Right kidney (tissue), 1 donor: ENCODE data around the gene TCF3.
"Not testable (repeated sequence)": the region's sequence is repeated elsewhere in the genome, so short reads cannot be mapped to it uniquely, and the experiment has no call there.

Source experiments
- DNase-seq: peaks from one replicate; pipeline ENCODE4 v3.0.0-alpha.2; 2016

The TCF3 gene

DNA sequence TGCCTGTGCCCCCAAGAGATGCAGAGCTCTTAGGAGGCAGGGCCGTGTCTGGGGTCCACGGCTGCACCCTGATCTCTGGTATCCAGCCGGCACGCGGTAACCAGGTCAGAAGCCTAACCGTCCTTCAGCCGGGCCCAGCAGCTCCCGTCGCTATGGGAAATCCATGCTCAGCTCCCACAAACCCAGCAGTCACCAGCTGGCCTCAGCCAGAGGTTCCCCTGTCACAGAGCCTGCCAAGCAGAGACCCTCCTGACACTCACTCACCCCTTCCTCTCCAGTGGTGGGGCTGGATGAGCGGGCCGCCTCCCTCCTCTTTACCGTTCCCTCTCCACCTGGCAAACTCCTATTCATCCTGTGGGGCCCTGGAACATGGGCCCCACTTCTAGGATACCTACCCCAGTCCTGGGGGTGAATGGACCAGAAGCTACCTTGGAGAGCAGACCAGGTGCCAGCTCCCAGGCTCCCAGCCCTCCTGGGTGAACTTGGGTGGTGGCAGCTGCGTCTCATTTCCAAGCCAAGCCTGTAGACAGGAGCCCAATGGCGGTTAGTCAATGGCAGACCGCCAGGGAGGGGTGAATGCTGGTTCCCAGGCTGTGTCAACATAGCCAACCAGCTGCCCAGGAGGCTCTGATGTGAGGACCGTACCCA lies 21.4 kb upstream of the TCF3 start:
- no peak for DNase-seq

DNA sequence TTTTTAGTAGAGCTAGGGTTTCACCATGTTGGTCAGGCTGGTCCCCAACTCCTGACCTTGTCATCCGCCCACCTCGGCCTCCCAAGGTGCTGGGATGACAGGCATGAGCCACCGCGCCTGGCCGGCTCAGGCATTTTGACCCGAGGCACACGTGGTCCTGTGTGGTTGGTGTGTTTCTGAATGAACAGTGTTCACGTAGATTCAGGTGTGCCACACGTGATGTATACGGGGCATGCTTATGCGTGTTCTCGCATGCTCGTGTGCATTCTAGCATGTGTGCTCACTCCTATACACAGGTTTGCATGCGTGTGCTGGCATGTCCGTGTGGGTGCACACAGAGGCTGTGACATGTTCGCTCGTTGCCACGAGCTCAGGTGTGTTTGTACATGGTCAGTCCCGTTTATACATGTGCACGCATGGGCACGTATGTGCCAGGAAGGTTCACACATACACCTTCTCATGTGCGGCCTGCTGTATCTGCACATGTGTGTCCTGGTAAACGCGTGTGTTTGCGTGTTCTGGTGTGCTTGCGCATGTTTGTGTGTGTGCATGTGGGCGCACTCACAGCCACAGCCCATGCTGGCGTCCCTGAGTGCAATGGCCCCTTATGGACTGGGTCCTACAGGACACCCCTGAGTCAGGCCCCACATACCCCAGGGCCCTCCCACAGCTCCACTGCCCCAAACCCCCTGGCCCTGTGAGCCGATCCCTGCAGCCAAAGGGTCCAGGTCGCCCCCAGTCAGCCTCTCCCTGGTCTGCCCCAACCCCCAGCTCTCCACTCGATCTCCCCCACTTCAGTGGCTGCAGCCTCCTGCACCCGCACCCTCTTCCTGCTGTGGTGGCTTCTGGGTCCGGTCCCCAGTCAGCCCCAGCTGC lies 20.6 kb upstream of the TCF3 start:
- no peak for DNase-seq

GRCh38 chr19:1672038-1672768 lies 19.8 kb upstream of the TCF3 start:
- peak; percentile 62 for DNase-seq

GRCh38 chr19:1671716-1672037 lies 19.3 kb upstream of the TCF3 start:
- DNase-seq = no peak

DNA sequence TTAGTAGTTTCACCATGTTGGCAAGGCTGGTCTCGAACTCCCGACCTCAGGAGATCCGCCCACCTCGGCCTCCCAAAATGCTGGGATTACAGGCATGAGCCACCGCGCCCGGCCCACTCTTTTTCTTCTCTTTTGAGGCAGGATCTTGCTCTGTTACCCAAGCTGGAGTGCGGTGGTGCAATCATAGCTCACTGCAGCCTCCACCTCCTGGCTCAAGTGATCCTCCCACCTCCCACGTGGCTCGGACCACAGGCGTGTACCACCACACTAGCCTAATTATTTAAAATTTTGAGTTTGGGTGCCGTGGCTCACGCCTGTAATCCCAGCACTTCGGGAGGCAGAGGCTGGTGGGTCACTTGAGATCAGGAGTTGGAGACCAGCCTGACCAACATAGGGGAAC lies 18.3 kb upstream of the TCF3 start:
- not testable (repeated sequence) for DNase-seq

- DNase-seq = peak; percentile 47
Observed at GRCh38 chr19:1668486-1669270, 16.3 kb upstream of the TCF3 start.

DNA sequence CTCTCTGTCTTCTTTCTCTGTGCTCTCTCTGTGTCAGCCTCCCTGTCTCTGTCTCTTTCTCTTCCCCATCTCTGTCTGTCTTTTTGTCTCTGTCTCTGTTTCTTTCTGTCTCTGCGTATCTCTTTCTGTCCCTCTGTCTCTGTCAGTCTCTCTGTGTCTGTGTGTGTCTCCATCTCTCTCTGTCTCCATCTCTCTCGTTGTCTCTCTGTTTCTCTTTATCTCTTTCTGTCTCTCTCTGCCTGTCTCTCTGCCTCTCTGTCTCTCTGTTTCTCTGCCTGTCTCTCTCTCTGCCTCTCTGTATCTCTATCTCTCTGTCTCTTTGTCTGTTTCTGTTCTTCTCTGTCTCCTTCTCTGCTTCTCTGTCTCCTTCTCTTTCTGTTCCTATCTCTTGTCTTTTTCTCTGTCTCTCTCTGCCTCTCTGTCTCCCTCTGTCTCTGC lies 15.7 kb upstream of the TCF3 start:
- DNase-seq = no peak

- no peak for DNase-seq
Observed at GRCh38 chr19:1665565-1666047, 13.2 kb upstream of the TCF3 start.

GRCh38 chr19:1663852-1664251 lies 11.4 kb upstream of the TCF3 start:
- DNase-seq = no peak

DNA sequence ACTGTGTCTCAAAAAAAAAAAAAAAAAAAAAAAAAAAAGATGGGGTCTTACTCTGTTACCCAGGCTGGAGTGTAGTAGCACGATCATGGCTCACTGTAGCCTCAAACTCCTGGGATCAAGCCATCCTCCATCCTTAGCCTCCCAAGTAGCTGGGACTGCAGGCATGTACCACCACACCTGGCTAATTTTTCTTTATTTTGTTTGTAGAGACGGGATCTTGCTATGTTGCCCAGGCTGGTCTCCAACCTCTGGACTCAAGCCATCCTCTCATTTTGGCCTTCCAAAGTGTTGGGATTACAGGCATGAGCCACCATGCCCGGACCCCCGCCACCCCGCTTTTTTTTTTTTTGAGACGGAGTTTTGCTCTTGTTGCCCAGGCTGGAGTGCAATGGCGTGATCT lies 10.8 kb upstream of the TCF3 start:
- DNase-seq = not testable (repeated sequence)

DNA sequence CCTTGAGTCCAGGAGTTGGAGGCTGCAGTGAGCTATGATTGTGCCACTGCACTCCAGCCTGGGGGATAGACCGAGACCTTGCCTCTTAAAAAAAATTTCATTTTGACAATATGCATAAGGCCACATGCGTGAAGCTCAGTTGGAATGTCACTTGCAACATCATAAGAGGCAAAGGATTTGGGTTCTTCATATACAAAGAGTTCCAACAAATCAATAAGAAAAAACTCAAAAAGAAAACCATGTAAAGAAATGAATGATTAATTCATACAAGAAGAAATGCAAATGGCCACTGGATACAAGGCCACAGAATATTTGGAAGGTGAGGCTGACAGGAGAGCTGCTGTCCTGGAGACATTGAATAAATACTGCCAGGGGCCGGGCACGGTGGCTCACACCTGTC lies 9.6 kb upstream of the TCF3 start:
- no peak for DNase-seq

DNA sequence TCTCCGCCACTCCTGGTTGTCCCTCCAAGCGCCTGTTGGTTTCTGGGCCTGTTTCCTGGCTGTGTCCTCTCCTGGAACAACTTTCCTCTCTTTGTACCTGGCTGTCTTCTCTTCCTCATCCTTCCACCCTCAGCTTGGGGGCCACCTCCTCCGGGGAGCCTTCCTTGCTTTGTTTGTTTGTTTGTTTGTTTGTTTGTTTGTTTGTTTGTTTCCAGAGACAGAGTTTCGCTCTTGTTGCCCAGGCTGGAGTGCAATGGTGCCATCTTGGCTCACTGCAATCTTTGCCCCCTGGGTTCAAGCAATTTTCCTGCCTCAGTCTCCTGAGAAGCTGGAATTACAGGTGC lies 6.6 kb upstream of the TCF3 start:
- no peak for DNase-seq

DNA sequence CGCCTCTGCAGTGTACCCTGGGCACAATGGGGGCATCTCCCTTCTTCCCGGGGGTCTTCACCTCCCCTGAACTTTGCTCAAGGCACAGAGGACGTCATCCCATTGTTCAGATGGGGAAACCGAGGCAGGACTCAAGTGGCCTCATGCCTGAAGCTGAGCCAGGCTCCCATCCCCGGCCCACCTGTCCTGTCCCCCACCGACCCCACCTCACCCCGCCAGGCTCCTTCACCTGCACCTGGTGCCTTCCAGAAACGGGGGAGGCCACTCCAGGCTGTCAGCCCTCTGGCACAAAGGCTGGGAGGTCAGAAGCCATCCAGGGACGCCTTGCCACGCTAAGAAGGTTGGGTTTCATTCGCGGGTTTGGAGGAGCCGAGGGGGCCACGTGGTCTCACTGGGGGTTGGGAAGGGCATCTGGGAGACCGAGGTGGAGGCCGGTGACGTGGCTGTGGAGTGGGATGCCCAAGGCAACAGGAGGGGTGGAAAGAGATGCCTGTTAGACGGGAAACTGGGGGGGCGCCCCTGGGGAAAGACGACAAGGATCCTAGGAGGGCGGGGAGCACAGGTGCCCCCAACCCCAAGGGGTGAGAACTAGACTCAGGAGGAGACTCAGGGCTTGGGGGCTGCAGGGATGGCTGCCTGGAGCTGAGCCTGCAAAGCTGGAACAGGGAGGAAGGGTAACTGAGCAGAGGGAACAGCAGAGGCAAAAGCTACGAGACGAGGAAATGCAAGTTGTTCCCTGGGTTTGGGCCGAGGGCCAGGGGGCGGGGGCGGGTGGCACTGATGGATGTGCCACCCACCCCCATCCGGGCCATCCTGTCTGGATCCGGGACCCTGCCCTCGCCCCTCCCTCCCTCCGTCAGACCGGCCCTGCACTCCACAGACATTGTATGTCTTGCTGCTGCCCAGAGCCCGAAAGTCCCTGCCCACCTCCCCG lies 6.0 kb upstream of the TCF3 start:
- no peak for DNase-seq

GRCh38 chr19:1657746-1658145 lies 5.3 kb upstream of the TCF3 start:
- DNase-seq = no peak

GRCh38 chr19:1656988-1657536 lies 4.6 kb upstream of the TCF3 start:
- DNase-seq = no peak

DNA sequence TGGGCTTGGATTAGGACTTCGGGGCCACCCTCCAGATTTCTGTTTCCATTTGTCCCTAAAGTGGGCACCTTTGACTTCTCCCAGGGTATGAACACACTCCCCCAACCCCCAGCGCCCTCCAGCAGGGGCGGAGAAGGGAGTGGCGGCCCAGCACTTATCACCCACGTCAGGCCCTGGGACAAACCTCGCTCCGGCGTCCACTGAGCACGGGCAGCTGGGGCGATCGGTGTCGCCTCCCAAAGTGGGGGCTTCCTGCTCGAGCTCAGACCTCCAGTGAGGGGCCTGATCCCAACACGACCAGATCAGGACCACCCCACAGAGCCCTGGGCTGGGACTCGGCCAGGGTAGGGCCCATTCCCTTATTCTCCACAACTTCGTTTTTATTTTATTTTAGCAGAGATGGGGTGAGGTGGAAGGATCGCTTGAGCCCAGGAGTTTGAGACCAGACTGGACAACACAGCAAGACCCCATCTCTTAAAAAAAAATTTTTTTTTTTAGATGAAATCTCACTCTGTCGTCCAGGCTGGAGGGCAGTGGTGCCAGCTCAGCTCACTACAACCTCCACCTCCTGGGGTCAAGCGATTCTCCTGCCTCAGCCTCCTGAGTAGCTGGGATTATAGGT lies 3.7 kb upstream of the TCF3 start:
- no peak for DNase-seq

DNA sequence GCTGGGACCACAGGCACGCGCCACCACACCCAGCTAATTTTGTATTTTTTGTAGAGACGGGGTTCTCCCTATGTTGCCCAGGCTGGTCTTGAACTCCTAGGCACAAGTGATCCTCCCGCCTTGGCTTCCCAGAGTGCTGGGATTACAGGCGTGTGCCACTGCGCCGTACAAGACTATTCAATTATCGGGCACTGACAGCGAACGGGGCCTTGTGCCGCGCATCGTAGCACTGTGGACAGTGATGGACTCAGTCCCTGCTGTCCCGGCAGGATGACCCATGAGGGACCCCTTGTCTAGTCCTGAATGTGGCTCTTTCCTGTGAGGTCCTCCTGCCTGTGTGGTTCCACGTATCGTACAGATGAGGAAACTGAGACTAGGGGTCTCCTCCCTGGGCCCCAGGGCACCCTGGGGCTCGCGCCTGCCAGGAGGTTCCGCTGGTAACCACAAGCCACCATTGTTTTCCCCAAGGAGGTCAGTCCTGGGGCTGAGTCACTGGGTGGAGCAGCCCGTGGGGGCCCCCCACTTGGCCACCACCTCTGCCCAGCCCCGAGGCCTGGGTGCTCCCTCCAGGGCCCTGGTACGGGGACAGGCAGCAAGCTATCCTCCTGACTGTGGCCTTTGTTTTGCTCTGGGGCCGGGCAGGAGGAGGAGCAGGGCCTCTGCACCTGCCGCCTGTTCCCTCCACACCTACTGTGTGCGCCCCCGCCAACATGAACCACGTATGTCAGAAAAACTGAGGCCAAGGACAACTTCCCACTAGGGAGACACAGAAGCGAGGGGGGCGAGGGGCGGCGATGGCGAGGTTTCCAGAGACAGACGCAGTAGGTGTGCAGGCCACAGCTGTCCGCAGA lies 2.9 kb upstream of the TCF3 start:
- no peak for DNase-seq

- no peak for DNase-seq
Observed at GRCh38 chr19:1654178-1654792, 1.9 kb upstream of the TCF3 start.

GRCh38 chr19:1653300-1653628 lies 849 bp upstream of the TCF3 start:
- no peak for DNase-seq
